GM21619 (cell line): ENCODE results near the gene C14orf119.

Experiments
- ATAC-seq: cut with Tn5 transposase; IDR thresholded peaks from one replicate; pipeline ENCODE4 v1.9.1; 2021; ENCODE audit not compliant: unreplicated experiment

The C14orf119 gene

DNA sequence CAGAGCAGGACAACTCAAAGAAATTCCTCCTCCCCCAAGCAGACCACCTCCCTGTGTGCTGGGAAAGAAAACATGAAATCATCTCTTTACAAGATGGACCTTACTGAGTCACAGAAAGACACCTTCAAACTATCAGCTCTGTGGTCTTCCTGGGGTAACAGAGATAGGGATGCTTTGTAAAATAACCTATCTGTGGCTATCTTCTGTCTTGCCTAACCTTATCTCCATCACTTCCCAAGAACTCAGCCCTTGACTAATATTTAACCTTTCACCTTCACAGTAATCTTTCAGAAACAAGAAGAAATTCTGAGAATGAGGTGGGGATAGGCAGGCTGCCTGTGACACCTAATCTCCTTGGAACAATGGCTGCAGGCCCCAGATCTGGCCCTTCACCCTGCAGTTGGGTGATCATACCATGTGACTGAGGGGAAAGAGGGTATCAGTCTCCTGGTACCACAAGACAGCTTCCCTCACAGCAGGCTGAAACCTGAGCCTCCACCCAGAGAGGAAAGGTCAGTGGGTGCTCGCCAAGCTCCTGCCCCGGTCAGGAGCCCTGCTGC, 51.1 kb downstream of the C14orf119 start:
- no peak for ATAC-seq

DNA sequence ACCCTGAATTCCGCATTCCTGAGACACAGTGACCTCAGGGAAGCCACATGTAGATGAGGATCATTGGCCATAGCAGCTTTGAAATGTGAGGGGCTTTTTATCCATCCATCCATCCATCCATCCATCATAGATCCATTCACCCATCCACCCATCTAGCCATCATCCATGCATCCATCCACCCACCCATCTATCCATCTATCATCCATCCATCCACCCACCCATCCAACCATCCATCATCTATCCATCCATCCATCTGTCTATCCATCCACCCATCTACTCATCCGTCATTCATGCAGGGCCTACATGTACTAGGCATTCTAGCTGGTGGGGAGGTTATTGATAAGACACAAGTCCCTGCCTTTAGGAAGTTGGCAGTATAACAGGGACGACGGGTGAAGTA, 51.7 kb downstream of the C14orf119 start:
- no peak for ATAC-seq

DNA sequence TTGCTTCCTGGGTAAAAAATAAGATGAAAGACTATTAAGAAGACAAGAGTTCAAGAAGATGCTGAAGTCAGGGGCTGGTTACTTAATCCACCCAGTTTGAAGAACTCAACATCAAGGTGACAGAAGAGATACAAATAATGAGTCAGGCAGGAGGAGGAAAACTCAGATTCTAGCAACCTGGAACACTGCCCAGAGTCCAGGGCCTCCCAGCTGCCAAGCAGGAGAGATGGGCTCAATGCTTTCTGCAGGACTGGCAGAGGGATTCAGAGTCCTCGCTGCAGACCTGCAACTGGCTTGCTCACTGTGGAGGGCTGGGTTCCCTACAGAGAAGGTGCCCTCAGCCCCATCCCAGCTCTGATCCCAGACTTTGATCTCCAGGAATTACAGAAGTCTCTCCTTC, 52.4 kb downstream of the C14orf119 start:
- ATAC-seq: no peak

DNA sequence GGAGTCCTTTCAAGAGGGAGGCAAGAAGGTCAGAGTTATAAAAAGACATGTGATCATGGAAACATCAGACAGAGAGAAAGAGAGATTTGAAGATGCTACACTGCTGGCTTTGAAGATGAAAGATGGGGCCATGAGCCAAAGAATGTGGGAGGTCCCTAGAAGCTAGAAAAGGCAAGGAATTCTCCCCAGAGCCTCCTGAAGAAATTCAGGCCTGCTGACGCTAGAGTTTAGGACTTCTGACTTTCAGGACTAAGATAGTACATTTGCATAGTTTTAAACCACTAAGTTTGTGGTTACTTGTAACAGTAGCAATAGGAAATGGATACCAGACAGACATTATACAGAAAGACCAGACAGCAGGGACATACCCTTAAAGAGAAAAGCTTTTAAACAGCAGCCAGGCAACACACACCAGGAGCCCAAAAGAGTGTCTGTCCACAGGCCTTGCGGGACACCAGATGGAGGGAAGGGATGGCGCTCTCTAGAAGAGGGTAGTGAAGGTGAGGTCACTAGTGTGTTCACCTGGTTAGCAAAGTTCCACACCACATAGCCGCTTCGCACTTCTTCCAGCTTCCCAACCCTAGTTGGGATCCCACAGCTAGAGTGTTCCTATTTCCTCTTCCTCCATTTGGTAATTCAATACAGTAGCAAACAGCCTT, 53.4 kb downstream of the C14orf119 start:
- ATAC-seq: no peak

DNA sequence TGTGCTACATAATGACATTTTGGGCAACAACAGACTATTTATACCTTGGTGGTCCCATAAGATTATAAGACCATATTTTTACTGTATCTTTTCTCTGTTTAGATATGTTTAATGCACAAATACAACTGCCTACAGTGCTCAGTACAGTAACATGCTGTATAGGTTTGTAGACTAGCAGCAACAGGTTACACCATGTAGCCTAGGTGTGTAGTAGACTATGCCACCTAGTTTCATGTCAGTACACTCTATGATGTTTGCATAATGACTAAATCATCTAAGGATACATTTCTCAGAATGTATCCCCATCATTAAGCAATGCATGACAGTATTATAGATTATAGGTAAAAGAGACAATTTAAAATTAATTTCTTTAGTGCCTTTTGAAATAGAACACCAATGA, 54.4 kb downstream of the C14orf119 start:
- ATAC-seq: no peak
